GM18502 (cell line): ENCODE data around the gene GLIS1.

ENCODE experiments used
- ATAC-seq: cut with Tn5 transposase; IDR thresholded peaks from one replicate; pipeline ENCODE4 v1.9.1; 2021; ENCODE audit warnings: mild to moderate bottlenecking; ENCODE audit not compliant: unreplicated experiment, poor library complexity

Gene GLIS1

GRCh38 chr1:53484705-53485477, 254.1 kb downstream of the GLIS1 start:
- no peak for ATAC-seq

- no peak for ATAC-seq
These were observed 255.3 kb downstream of the GLIS1 start for GRCh38 chr1:53483656-53484055.

- no peak for ATAC-seq
These were observed 255.8 kb downstream of the GLIS1 start for GRCh38 chr1:53483170-53483569.

- ATAC-seq: no peak
These were observed 256.4 kb downstream of the GLIS1 start for GRCh38 chr1:53482441-53483153.

GRCh38 chr1:53481456-53481855, 257.5 kb downstream of the GLIS1 start:
- ATAC-seq: no peak

GRCh38 chr1:53480678-53481077, 258.3 kb downstream of the GLIS1 start:
- no peak for ATAC-seq

GRCh38 chr1:53478502-53478818, 260.5 kb downstream of the GLIS1 start:
- ATAC-seq: no peak

- ATAC-seq: no peak
These were observed 261.1 kb downstream of the GLIS1 start for GRCh38 chr1:53477651-53478501.

GRCh38 chr1:53476579-53476978, 262.4 kb downstream of the GLIS1 start:
- no peak for ATAC-seq

- no peak for ATAC-seq
These were observed 263.3 kb downstream of the GLIS1 start for GRCh38 chr1:53475664-53476063.

- ATAC-seq: no peak
These were observed 265.5 kb downstream of the GLIS1 start for GRCh38 chr1:53473463-53473862.

GRCh38 chr1:53471000-53471399, 268.0 kb downstream of the GLIS1 start:
- ATAC-seq: no peak

- ATAC-seq: no peak
These were observed 268.4 kb downstream of the GLIS1 start for GRCh38 chr1:53470584-53470983.

- no peak for ATAC-seq
These were observed 268.8 kb downstream of the GLIS1 start for GRCh38 chr1:53470155-53470554.

- no peak for ATAC-seq
These were observed 269.6 kb downstream of the GLIS1 start for GRCh38 chr1:53469373-53469772.

GRCh38 chr1:53468374-53468773, 270.6 kb downstream of the GLIS1 start:
- ATAC-seq: no peak

- ATAC-seq: no peak
These were observed 271.6 kb downstream of the GLIS1 start for GRCh38 chr1:53467391-53467790.

GRCh38 chr1:53465023-53465957, 273.7 kb downstream of the GLIS1 start:
- no peak for ATAC-seq

GRCh38 chr1:53463961-53464899, 274.7 kb downstream of the GLIS1 start:
- no peak for ATAC-seq
